Left lung (tissue), 10 donors: ENCODE results near the gene LETM1. TPM values are rescaled to one million over a fixed set of nuclear protein-coding genes. Genes with fewer than 3 reads are reported as not detected.

Experiments used
- ATAC-seq: fragments of 200-7000 bp; cut with Tn5 transposase; one replicate; pipeline ENCODE4 v1.9.1; 2020; ENCODE audit warnings: moderate library complexity
- DNase-seq, 4 donors: peaks; one replicate each; pipeline ENCODE4 v3.0.0-alpha.2; 2013 to 2020
- H3K27ac ChIP-seq, 2 donors: fragments of 200-600 bp; sonication (generic) in 1 of 2; one replicate each; pipeline versions ENCODE4 v1.5.0 to v1.8.0; 2020 to 2021
- H3K27me3 ChIP-seq, 2 donors: fragments of 200-600 bp; sonication (generic) in 1 of 2; one replicate each; pipeline versions ENCODE4 v1.5.0 to v1.8.0; 2020 to 2021
- H3K36me3 ChIP-seq, 2 donors: fragments of 200-600 bp; sonication (generic) in 1 of 2; one replicate each; pipeline versions ENCODE4 v1.5.0 to v1.8.0; 2020 to 2021
- H3K4me1 ChIP-seq, 2 donors: fragments of 200-600 bp; one replicate each; pipeline ENCODE4 v1.8.0; 2021
- H3K4me3 ChIP-seq, 2 donors: fragments of 200-600 bp; sonication (generic) in 1 of 2; one replicate each; pipeline versions ENCODE4 v1.5.0 to v1.8.0; 2020 to 2021; ENCODE audit warnings: mild to moderate bottlenecking in 1 of 2
- H3K9me3 ChIP-seq, 2 donors: fragments of 200-600 bp; sonication (generic) in 1 of 2; one replicate each; pipeline versions ENCODE4 v1.5.0 to v1.8.0; 2020 to 2021
- CTCF ChIP-seq, 2 donors: fragments of 200-600 bp; sonication (generic) in 1 of 2; IDR thresholded peaks; one replicate each; pipeline versions ENCODE4 v1.5.0 to v1.8.0; 2021; ENCODE audit warnings: antibody characterized with exemption in 2 of 2
- intact Hi-C, 2 donors: fragments of 100-400 bp; cut with DNase I; formaldehyde crosslinking; loops; one replicate each; pipeline versions ENCODE4 v1.11.2 to v1.14.2; 2022
- polyA plus RNA-seq, 6 donors: library from polyadenylated mRNA; unstranded; fragments of 120-200 nt; gene quantifications; one replicate each; pipeline ENCODE4 v1.2.1, GENCODE V29; 2013; ENCODE audit not compliant: insufficient read length in 6 of 6
- total RNA-seq, 2 donors: library from RNA; stranded (reverse); fragmentation: NEBNext Ultra II Directional; extraction: Animal tissue kit (Norgen Biotek cat#: 25700); gene quantifications; one replicate each; pipeline ENCODE4 v1.2.1, GENCODE V29; 2021
- donor health status: DM: no; HTN: yes; CAD: no.
- donor health status: DM: no; HTN: no; CAD: no.

Gene LETM1
- total and polyA plus RNA-seq, 8 donors, result 17.9 to 52.3 (median 21.5) TPM

GRCh38 chr4:1792832-1793495 is 63.0 kb downstream of the LETM1 start, which contains the start of gene FGFR3:
FGFR3 (plus strand) TSS chr4:1793293; CDS start chr4:1793935, 642 bp downstream.
- Histone ChIP-seq H3K36me3 (no peaks in the 10 kb centered on the region), H3K4me1 (peaks cover 11 to 23% of the 10 kb centered on the region in 2 donors), H3K9me3 (no peaks in the 10 kb centered on the region), H3K4me3 (peak within 1 kb of the TSS; percentile 19 to 43), H3K27me3 (peaks cover 24 to 68% of the 10 kb centered on the region in 2 donors), H3K27ac (no peak within 1 kb of the TSS)
- ATAC-seq, result peak; percentile 88
- intact Hi-C loops, result no loop called here
- DNase-seq, result peak in 2 of 4 donors; percentile 61 to 71
- no peak for TF ChIP-seq CTCF (IDR thresholded peaks at IDR 0.05)

- H3K4me3 ChIP-seq, result peak overlapping the region in 1 of 2 donors; percentile 11
- H3K36me3 ChIP-seq, result no peaks in the 10 kb centered on the region
- intact Hi-C loops, result no loop called here
- ATAC-seq, result peak; percentile 40
- no peaks in the 10 kb centered on the region for H3K9me3 ChIP-seq
- DNase-seq, result no peak
- TF ChIP-seq CTCF (IDR thresholded peaks at IDR 0.05), result no peak
- peaks cover 24 to 62% of the 10 kb centered on the region in 2 donors for H3K27me3 ChIP-seq
- H3K27ac ChIP-seq, result no peak overlapping the region
- peaks cover 11 to 22% of the 10 kb centered on the region in 2 donors for H3K4me1 ChIP-seq
These were observed 63.7 kb downstream of the LETM1 start for GRCh38 chr4:1792158-1792831.

GRCh38 chr4:1790005-1790404 is 66.0 kb downstream of the LETM1 start:
- TF ChIP-seq CTCF (IDR thresholded peaks at IDR 0.05), result no peak
- Histone ChIP-seq H3K4me1 (peaks cover 7 to 15% of the 10 kb centered on the region in 2 donors), H3K27me3 (peaks cover 12 to 39% of the 10 kb centered on the region in 2 donors), H3K9me3 (no peaks in the 10 kb centered on the region), H3K36me3 (no peaks in the 10 kb centered on the region), H3K27ac (no peak overlapping the region), H3K4me3 (no peak overlapping the region)
- DNase-seq (no peak), ATAC-seq (no peak)
- intact Hi-C loops, result no loop called here

GRCh38 chr4:1789552-1789951 is 66.4 kb downstream of the LETM1 start:
- DNase-seq (no peak), ATAC-seq (no peak)
- no peak for TF ChIP-seq CTCF (IDR thresholded peaks at IDR 0.05)
- Histone ChIP-seq H3K9me3 (no peaks in the 10 kb centered on the region), H3K27ac (no peak overlapping the region), H3K36me3 (no peaks in the 10 kb centered on the region), H3K4me1 (peaks cover 6 to 10% of the 10 kb centered on the region in 2 donors), H3K4me3 (no peak overlapping the region), H3K27me3 (peaks cover 8 to 34% of the 10 kb centered on the region in 2 donors)
- intact Hi-C loops, result no loop called here

GRCh38 chr4:1788254-1788973 is 67.5 kb downstream of the LETM1 start:
- Histone ChIP-seq H3K4me1 (no peaks in the 10 kb centered on the region), H3K27me3 (peaks cover 0 to 25% of the 10 kb centered on the region in 2 donors), H3K4me3 (no peak overlapping the region), H3K9me3 (no peaks in the 10 kb centered on the region), H3K27ac (no peak overlapping the region), H3K36me3 (no peaks in the 10 kb centered on the region)
- DNase-seq, result no peak
- intact Hi-C loops, result no loop called here
- TF ChIP-seq CTCF (IDR thresholded peaks at IDR 0.05), result no peak
- no peak for ATAC-seq
